OCI-LY7 (cell line): ENCODE data around the gene RBP4.

ENCODE experiments used
- CTCF ChIP-seq: fragments of 200-600 bp; sonication (generic); conservative IDR thresholded peaks from 2 replicates; pipeline ENCODE4 v1.5.1; 2014; ENCODE audit warnings: mild to moderate bottlenecking, antibody characterized with exemption, low read length, moderate library complexity, mixed read lengths
- EZH2phosphoT487 ChIP-seq: fragments of 200-600 bp; sonication (generic); IDR thresholded peaks from 2 replicates; pipeline ENCODE4 v1.6.1; 2018; ENCODE audit warnings: low read depth, borderline replicate concordance, mild to moderate bottlenecking, mixed run types, antibody characterized with exemption, low read length, moderate library complexity, mixed read lengths

- TF ChIP-seq CTCF (no peak), EZH2phosphoT487 (no peak)
Measured at GRCh38 chr10:93589648-93590562, 11.1 kb downstream of the RBP4 start.
